Measurements from ENCODE around the gene TECPR2.

The TECPR2 gene

GRCh38 chr14:102378830-102379229, 16.1 kb downstream of the TECPR2 start:
- Histone ChIP-seq H3K9ac (ENCODE audit: low read length) (no peak overlapping the region), H3K4me3 (ENCODE audit: low read depth in 1 of 2, low read length in 2 of 2) (no peak overlapping the region), H3K27ac (ENCODE audit: low read depth, low read length) (no peak overlapping the region), H3K27me3 (ENCODE audit: control insufficient read depth in 1 of 2, insufficient read depth in 2 of 2, low read length in 2 of 2) (no peaks in the 10 kb centered on the region), H3K9me3 (ENCODE audit: low read length) (no peaks in the 10 kb centered on the region), H3K36me3 (ENCODE audit: insufficient read depth, low read length) (peaks cover 22% of the 10 kb centered on the region), H3K4me1 (ENCODE audit: insufficient read depth, low read length) (no peaks in the 10 kb centered on the region)

DNA sequence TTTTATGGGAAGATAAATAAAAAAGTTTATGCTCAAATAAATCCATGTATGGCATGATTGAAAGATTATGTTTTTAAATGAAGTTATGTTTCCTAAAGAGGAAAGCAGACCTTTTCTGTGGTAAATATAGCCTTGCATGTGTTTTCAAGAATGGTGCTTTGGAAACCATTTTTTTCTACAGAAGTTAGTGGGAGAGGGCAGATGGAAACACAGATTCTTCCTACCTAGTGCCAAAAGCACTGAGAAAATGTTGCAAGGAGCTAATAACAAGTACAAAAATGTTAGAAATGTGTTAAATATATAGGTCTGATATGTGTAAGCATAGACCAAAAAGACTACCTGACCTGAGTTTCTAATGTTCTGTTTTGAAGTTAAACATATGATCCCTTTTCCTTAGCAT, 24.3 kb downstream of the TECPR2 start:
- Histone ChIP-seq H3K36me3 (ENCODE audit: insufficient read depth, low read length) (no peaks in the 10 kb centered on the region), H3K4me3 (ENCODE audit: low read depth in 1 of 2, low read length in 2 of 2) (no peak overlapping the region), H3K9me3 (ENCODE audit: low read length) (no peaks in the 10 kb centered on the region), H3K9ac (ENCODE audit: low read length) (no peak overlapping the region), H3K4me1 (ENCODE audit: insufficient read depth, low read length) (peaks cover 13% of the 10 kb centered on the region), H3K27me3 (ENCODE audit: control insufficient read depth in 1 of 2, insufficient read depth in 2 of 2, low read length in 2 of 2) (no peaks in the 10 kb centered on the region), H3K27ac (ENCODE audit: low read depth, low read length) (no peak overlapping the region)

- Histone ChIP-seq H3K9ac (ENCODE audit: low read length) (no peak overlapping the region), H3K36me3 (ENCODE audit: insufficient read depth, low read length) (no peaks in the 10 kb centered on the region), H3K9me3 (ENCODE audit: low read length) (no peaks in the 10 kb centered on the region), H3K4me3 (ENCODE audit: low read depth in 1 of 2, low read length in 2 of 2) (no peak overlapping the region), H3K27me3 (ENCODE audit: control insufficient read depth in 1 of 2, insufficient read depth in 2 of 2, low read length in 2 of 2) (no peaks in the 10 kb centered on the region), H3K4me1 (ENCODE audit: insufficient read depth, low read length) (peaks cover 22% of the 10 kb centered on the region), H3K27ac (ENCODE audit: low read depth, low read length) (no peak overlapping the region)
These were observed 26.5 kb downstream of the TECPR2 start for GRCh38 chr14:102389246-102389645.

- Histone ChIP-seq H3K4me3 (ENCODE audit: low read depth in 1 of 2, low read length in 2 of 2) (no peak overlapping the region), H3K27me3 (ENCODE audit: control insufficient read depth in 1 of 2, insufficient read depth in 2 of 2, low read length in 2 of 2) (no peaks in the 10 kb centered on the region), H3K27ac (ENCODE audit: low read depth, low read length) (no peak overlapping the region), H3K9ac (ENCODE audit: low read length) (no peak overlapping the region), H3K4me1 (ENCODE audit: insufficient read depth, low read length) (peaks cover 22% of the 10 kb centered on the region), H3K9me3 (ENCODE audit: low read length) (no peaks in the 10 kb centered on the region), H3K36me3 (ENCODE audit: insufficient read depth, low read length) (no peaks in the 10 kb centered on the region)
These were observed 27.5 kb downstream of the TECPR2 start for GRCh38 chr14:102390064-102390855.

- peaks cover 22% of the 10 kb centered on the region for H3K4me1 ChIP-seq (ENCODE audit: insufficient read depth, low read length)
- no peak overlapping the region for H3K9ac ChIP-seq (ENCODE audit: low read length)
- H3K9me3 ChIP-seq (ENCODE audit: low read length), result no peaks in the 10 kb centered on the region
- no peaks in the 10 kb centered on the region for H3K27me3 ChIP-seq (ENCODE audit: control insufficient read depth in 1 of 2, insufficient read depth in 2 of 2, low read length in 2 of 2)
- no peak overlapping the region for H3K27ac ChIP-seq (ENCODE audit: low read depth, low read length)
- peaks cover 5% of the 10 kb centered on the region for H3K36me3 ChIP-seq (ENCODE audit: insufficient read depth, low read length)
- no peak overlapping the region for H3K4me3 ChIP-seq (ENCODE audit: low read depth in 1 of 2, low read length in 2 of 2)
These were observed 29.8 kb downstream of the TECPR2 start for GRCh38 chr14:102392506-102392905.

- peaks cover 5% of the 10 kb centered on the region for H3K36me3 ChIP-seq (ENCODE audit: insufficient read depth, low read length)
- H3K27ac ChIP-seq (ENCODE audit: low read depth, low read length), result no peak overlapping the region
- no peaks in the 10 kb centered on the region for H3K27me3 ChIP-seq (ENCODE audit: control insufficient read depth in 1 of 2, insufficient read depth in 2 of 2, low read length in 2 of 2)
- no peak overlapping the region for H3K9ac ChIP-seq (ENCODE audit: low read length)
- no peak overlapping the region for H3K4me3 ChIP-seq (ENCODE audit: low read depth in 1 of 2, low read length in 2 of 2)
- no peaks in the 10 kb centered on the region for H3K9me3 ChIP-seq (ENCODE audit: low read length)
- peaks cover 16% of the 10 kb centered on the region for H3K4me1 ChIP-seq (ENCODE audit: insufficient read depth, low read length)
These were observed 32.1 kb downstream of the TECPR2 start for GRCh38 chr14:102394717-102395375.

- no peak overlapping the region for H3K9ac ChIP-seq (ENCODE audit: low read length)
- H3K27ac ChIP-seq (ENCODE audit: low read depth, low read length), result no peak overlapping the region
- no peaks in the 10 kb centered on the region for H3K9me3 ChIP-seq (ENCODE audit: low read length)
- H3K4me3 ChIP-seq (ENCODE audit: low read depth in 1 of 2, low read length in 2 of 2), result no peak overlapping the region
- H3K27me3 ChIP-seq (ENCODE audit: control insufficient read depth in 1 of 2, insufficient read depth in 2 of 2, low read length in 2 of 2), result no peaks in the 10 kb centered on the region
- peaks cover 5% of the 10 kb centered on the region for H3K36me3 ChIP-seq (ENCODE audit: insufficient read depth, low read length)
- H3K4me1 ChIP-seq (ENCODE audit: insufficient read depth, low read length), result peaks cover 9% of the 10 kb centered on the region
These were observed 33.8 kb downstream of the TECPR2 start for GRCh38 chr14:102396521-102396920.

- H3K4me3 ChIP-seq (ENCODE audit: low read depth in 1 of 2, low read length in 2 of 2), result no peak overlapping the region
- H3K27me3 ChIP-seq (ENCODE audit: control insufficient read depth in 1 of 2, insufficient read depth in 2 of 2, low read length in 2 of 2), result no peaks in the 10 kb centered on the region
- no peaks in the 10 kb centered on the region for H3K9me3 ChIP-seq (ENCODE audit: low read length)
- H3K4me1 ChIP-seq (ENCODE audit: insufficient read depth, low read length), result peaks cover 2% of the 10 kb centered on the region
- no peak overlapping the region for H3K27ac ChIP-seq (ENCODE audit: low read depth, low read length)
- H3K36me3 ChIP-seq (ENCODE audit: insufficient read depth, low read length), result no peaks in the 10 kb centered on the region
- no peak overlapping the region for H3K9ac ChIP-seq (ENCODE audit: low read length)
These were observed 40.3 kb downstream of the TECPR2 start for GRCh38 chr14:102403028-102403427.

DNA sequence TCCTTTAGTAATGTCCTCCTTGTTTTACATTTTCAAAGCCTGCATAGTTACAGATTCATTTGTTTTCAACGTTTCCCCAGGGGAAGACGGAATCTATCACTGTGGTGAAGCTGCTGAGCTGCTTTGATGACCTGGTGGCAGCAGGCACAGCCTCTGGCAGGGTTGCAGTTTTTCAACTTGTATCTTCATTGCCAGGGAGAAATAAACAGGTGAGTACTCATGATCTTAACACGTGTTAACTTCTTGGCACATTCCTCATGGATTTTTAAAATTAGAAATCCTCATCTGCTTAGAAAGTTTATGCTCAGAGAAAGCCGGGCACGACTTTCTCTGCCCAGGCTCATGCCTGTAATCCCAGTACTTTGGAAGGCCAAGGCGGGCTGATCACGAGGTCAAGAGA, 44.5 kb downstream of the TECPR2 start:
- Histone ChIP-seq H3K4me3 (ENCODE audit: low read depth in 1 of 2, low read length in 2 of 2) (no peak overlapping the region), H3K9ac (ENCODE audit: low read length) (no peak overlapping the region), H3K27me3 (ENCODE audit: control insufficient read depth in 1 of 2, insufficient read depth in 2 of 2, low read length in 2 of 2) (no peaks in the 10 kb centered on the region), H3K27ac (ENCODE audit: low read depth, low read length) (no peak overlapping the region), H3K9me3 (ENCODE audit: low read length) (no peaks in the 10 kb centered on the region), H3K4me1 (ENCODE audit: insufficient read depth, low read length) (peaks cover 12% of the 10 kb centered on the region), H3K36me3 (ENCODE audit: insufficient read depth, low read length) (no peaks in the 10 kb centered on the region)

- H3K4me1 ChIP-seq (ENCODE audit: insufficient read depth, low read length), result peaks cover 12% of the 10 kb centered on the region
- no peaks in the 10 kb centered on the region for H3K27me3 ChIP-seq (ENCODE audit: control insufficient read depth in 1 of 2, insufficient read depth in 2 of 2, low read length in 2 of 2)
- no peaks in the 10 kb centered on the region for H3K9me3 ChIP-seq (ENCODE audit: low read length)
- H3K4me3 ChIP-seq (ENCODE audit: low read depth in 1 of 2, low read length in 2 of 2), result no peak overlapping the region
- H3K36me3 ChIP-seq (ENCODE audit: insufficient read depth, low read length), result no peaks in the 10 kb centered on the region
- peak overlapping the region; percentile 55 for H3K27ac ChIP-seq (ENCODE audit: low read depth, low read length)
- no peak overlapping the region for H3K9ac ChIP-seq (ENCODE audit: low read length)
These were observed 46.0 kb downstream of the TECPR2 start for GRCh38 chr14:102408724-102409123.

- H3K4me1 ChIP-seq (ENCODE audit: insufficient read depth, low read length), result peaks cover 10% of the 10 kb centered on the region
- H3K27me3 ChIP-seq (ENCODE audit: control insufficient read depth in 1 of 2, insufficient read depth in 2 of 2, low read length in 2 of 2), result no peaks in the 10 kb centered on the region
- no peak overlapping the region for H3K9ac ChIP-seq (ENCODE audit: low read length)
- H3K4me3 ChIP-seq (ENCODE audit: low read depth in 1 of 2, low read length in 2 of 2), result no peak overlapping the region
- peaks cover 17% of the 10 kb centered on the region for H3K36me3 ChIP-seq (ENCODE audit: insufficient read depth, low read length)
- no peaks in the 10 kb centered on the region for H3K9me3 ChIP-seq (ENCODE audit: low read length)
- H3K27ac ChIP-seq (ENCODE audit: low read depth, low read length), result no peak overlapping the region
These were observed 52.9 kb downstream of the TECPR2 start for GRCh38 chr14:102415671-102416070.

- H3K9me3 ChIP-seq (ENCODE audit: low read length), result no peaks in the 10 kb centered on the region
- no peak overlapping the region for H3K9ac ChIP-seq (ENCODE audit: low read length)
- H3K4me1 ChIP-seq (ENCODE audit: insufficient read depth, low read length), result peaks cover 10% of the 10 kb centered on the region
- H3K36me3 ChIP-seq (ENCODE audit: insufficient read depth, low read length), result peaks cover 19% of the 10 kb centered on the region
- no peak overlapping the region for H3K27ac ChIP-seq (ENCODE audit: low read depth, low read length)
- no peaks in the 10 kb centered on the region for H3K27me3 ChIP-seq (ENCODE audit: control insufficient read depth in 1 of 2, insufficient read depth in 2 of 2, low read length in 2 of 2)
- H3K4me3 ChIP-seq (ENCODE audit: low read depth in 1 of 2, low read length in 2 of 2), result no peak overlapping the region
These were observed 54.3 kb downstream of the TECPR2 start for GRCh38 chr14:102417001-102417431.

All from muscle layer of colon (tissue), 2 donors.